ENCODE data around the gene PLS3. TPM values are rescaled to one million over a fixed set of nuclear protein-coding genes. Genes with fewer than 3 reads are reported as not detected.

Gene PLS3
- total and polyA plus RNA-seq, 2 of the 4 experiments (the other 2 are of a cell fraction) = 158 to 252 TPM

- Histone ChIP-seq H3K36me3 (ENCODE audit: control insufficient read depth, insufficient read depth, low read length) (0 out of 2 replicates have a peak, but pooled peaks cover 4% of the 10 kb centered on the region), H3K4me1 (ENCODE audit: control insufficient read depth, insufficient read depth, low read length) (no peaks in the 10 kb centered on the region), H3K9ac (ENCODE audit: low read depth, low read length) (no peak overlapping the region), H2AK5ac (ENCODE audit: low read depth, low read length) (no peak overlapping the region), H2AFZ (replicated peaks; ENCODE audit: low read length, poor library complexity) (no peak overlapping the region), H3K79me1 (ENCODE audit: low read depth in 1 of 2, low read length in 2 of 2) (no peaks in the 10 kb centered on the region), H3K27me3 (ENCODE audit: control insufficient read depth, insufficient read depth, low read length) (peaks cover 2% of the 10 kb centered on the region; the same call in 1 of the 2 replicates), H2BK120ac (ENCODE audit: low read depth, low read length) (no peak overlapping the region), H3K4me3 (ENCODE audit: insufficient read depth, low read depth, low read length) (no peak overlapping the region), H4K20me1 (ENCODE audit: insufficient read depth, low read length) (0 out of 2 replicates have a peak, but pooled peaks cover 4% of the 10 kb centered on the region), H2AK9ac (replicated peaks; ENCODE audit: low read depth, low read length, poor library complexity) (no peak overlapping the region), H3K56ac (ENCODE audit: extremely low read depth, insufficient read depth, low read length) (no peak overlapping the region), H2BK5ac (ENCODE audit: low read depth, low read length, poor library complexity, severe bottlenecking) (no peak overlapping the region), H3K9me3 (ENCODE audit: control insufficient read depth, insufficient read depth, low read length) (no peaks in the 10 kb centered on the region), H3K4me2 (ENCODE audit: low read depth, low read length) (no peak overlapping the region), H2BK20ac (ENCODE audit: low read depth, low read length) (no peak overlapping the region), H3K23ac (ENCODE audit: low read depth, low read length) (no peak overlapping the region), H3K18ac (ENCODE audit: low read depth, low read length) (no peak overlapping the region), H3K4ac (ENCODE audit: low read depth, low read length) (no peak overlapping the region), H3K14ac (replicated peaks; ENCODE audit: low read depth, low read length) (no peak overlapping the region), H4K91ac (ENCODE audit: insufficient read depth, low read depth, low read length) (no peak overlapping the region), H4K8ac (ENCODE audit: low read depth in 2 of 2, low read length in 2 of 2) (no peak overlapping the region), H2BK15ac (ENCODE audit: low read depth, low read length) (no peak overlapping the region), H4K5ac (ENCODE audit: low read depth, low read length) (no peak overlapping the region), H3K27ac (ENCODE audit: insufficient read depth, low read length) (no peak overlapping the region), H3K9me1 (ENCODE audit: insufficient read depth, low read length) (no peaks in the 10 kb centered on the region; the same call in 1 of the 2 replicates)
- POLR2A ChIA-PET (ENCODE audit: unreplicated experiment) = no interaction called here
- in situ Hi-C loops (cut with MboI; ENCODE audit: low sequenced_read_pairs) (no loop called here), intact Hi-C loops (cut with micrococcal nuclease) (no loop called here), dilution Hi-C loops (cut with HindIII; ENCODE audit: low sequenced_read_pairs, unreplicated experiment) (no loop called here)
- BruUV-seq (replicated peaks) = no TSS peak
- CTCF ChIA-PET = no interaction called here
- ATAC-seq (ENCODE audit: low read depth) (no peak), DNase-seq (no peak)
- TF ChIP-seq RFX5 (IDR thresholded peaks at IDR 0.05; ENCODE audit: low read depth, low read length) = no peak
- no peak for TF ChIP-seq SMC3 (IDR thresholded peaks at IDR 0.05; ENCODE audit: low read depth, low read length)
- no peak for TF ChIP-seq RCOR1 (IDR thresholded peaks at IDR 0.05; ENCODE audit: insufficient replicate concordance, low read length)
- no peak for TF ChIP-seq NFE2L2 (IDR thresholded peaks at IDR 0.05; ENCODE audit: low read depth, low read length)
- no peak for TF ChIP-seq CEBPB (IDR thresholded peaks at IDR 0.05; ENCODE audit: low read depth, low read length)
- no peak for TF ChIP-seq USF2 (IDR thresholded peaks at IDR 0.05; ENCODE audit: low read depth, low read length)
- TF ChIP-seq, protein P1, sequence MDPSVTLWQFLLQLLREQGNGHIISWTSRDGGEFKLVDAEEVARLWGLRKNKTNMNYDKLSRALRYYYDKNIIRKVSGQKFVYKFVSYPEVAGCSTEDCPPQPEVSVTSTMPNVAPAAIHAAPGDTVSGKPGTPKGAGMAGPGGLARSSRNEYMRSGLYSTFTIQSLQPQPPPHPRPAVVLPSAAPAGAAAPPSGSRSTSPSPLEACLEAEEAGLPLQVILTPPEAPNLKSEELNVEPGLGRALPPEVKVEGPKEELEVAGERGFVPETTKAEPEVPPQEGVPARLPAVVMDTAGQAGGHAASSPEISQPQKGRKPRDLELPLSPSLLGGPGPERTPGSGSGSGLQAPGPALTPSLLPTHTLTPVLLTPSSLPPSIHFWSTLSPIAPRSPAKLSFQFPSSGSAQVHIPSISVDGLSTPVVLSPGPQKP (IDR thresholded peaks at IDR 0.05; ENCODE audit: borderline replicate concordance, low read depth, low read length) = no peak
- TF ChIP-seq, protein P2, sequence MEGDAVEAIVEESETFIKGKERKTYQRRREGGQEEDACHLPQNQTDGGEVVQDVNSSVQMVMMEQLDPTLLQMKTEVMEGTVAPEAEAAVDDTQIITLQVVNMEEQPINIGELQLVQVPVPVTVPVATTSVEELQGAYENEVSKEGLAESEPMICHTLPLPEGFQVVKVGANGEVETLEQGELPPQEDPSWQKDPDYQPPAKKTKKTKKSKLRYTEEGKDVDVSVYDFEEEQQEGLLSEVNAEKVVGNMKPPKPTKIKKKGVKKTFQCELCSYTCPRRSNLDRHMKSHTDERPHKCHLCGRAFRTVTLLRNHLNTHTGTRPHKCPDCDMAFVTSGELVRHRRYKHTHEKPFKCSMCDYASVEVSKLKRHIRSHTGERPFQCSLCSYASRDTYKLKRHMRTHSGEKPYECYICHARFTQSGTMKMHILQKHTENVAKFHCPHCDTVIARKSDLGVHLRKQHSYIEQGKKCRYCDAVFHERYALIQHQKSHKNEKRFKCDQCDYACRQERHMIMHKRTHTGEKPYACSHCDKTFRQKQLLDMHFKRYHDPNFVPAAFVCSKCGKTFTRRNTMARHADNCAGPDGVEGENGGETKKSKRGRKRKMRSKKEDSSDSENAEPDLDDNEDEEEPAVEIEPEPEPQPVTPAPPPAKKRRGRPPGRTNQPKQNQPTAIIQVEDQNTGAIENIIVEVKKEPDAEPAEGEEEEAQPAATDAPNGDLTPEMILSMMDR (conservative IDR thresholded peaks at IDR 0.05; ENCODE audit: low read depth, low read length) = no peak
- TF ChIP-seq MAFK (IDR thresholded peaks at IDR 0.05; ENCODE audit: low read depth, low read length) = no peak
- TF ChIP-seq MAZ (IDR thresholded peaks at IDR 0.05; ENCODE audit: borderline replicate concordance, low read depth, low read length) = no peak
- no peak for TF ChIP-seq CHD1 (IDR thresholded peaks at IDR 0.05; ENCODE audit: low read depth, low read length)
- no peak for TF ChIP-seq FOS (IDR thresholded peaks at IDR 0.05; ENCODE audit: low read depth, low read length)
- no peak for TF ChIP-seq BHLHE40 (IDR thresholded peaks at IDR 0.05; ENCODE audit: low read depth, low read length)
- TF ChIP-seq POLR2A (IDR thresholded peaks at IDR 0.05; ENCODE audit: low read depth, low read length) = no peak
- TF ChIP-seq MXI1 (IDR thresholded peaks at IDR 0.05; ENCODE audit: borderline replicate concordance, low read depth, low read length) = no peak
- no CpG with 5 or more reads among the region's 2 CpGs for WGBS, 2 experiments (ENCODE audit: extremely low coverage in 2 of 2, insufficient read length in 1 of 2)
Measured at GRCh38 chrX:115573185-115573584, 12.2 kb downstream of the PLS3 start.

Measured in IMR-90 (cell line).